Smooth muscle cell of the coronary artery (primary cell): ENCODE results near the gene KRTAP9-7. TPM values are rescaled to one million over a fixed set of nuclear protein-coding genes. Genes with fewer than 3 reads are reported as not detected.

Experiments
- total RNA-seq: library from RNA; depleted of rRNA; stranded (reverse); fragments of >200 nt; gene quantifications from 2 replicates; pipeline ENCODE4 v1.2.3, GENCODE V29; 2014; ENCODE audit warnings: low replicate concordance

Gene KRTAP9-7, protein sequence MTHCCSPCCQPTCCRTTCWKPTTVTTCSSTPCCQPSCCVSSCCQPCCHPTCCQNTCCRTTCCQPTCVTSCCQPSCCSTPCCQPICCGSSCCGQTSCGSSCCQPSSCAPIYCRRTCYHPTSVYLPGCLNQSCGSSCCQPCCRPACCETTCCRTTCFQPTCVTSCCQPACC
- not detected in 2 replicates for total RNA-seq

DNA sequence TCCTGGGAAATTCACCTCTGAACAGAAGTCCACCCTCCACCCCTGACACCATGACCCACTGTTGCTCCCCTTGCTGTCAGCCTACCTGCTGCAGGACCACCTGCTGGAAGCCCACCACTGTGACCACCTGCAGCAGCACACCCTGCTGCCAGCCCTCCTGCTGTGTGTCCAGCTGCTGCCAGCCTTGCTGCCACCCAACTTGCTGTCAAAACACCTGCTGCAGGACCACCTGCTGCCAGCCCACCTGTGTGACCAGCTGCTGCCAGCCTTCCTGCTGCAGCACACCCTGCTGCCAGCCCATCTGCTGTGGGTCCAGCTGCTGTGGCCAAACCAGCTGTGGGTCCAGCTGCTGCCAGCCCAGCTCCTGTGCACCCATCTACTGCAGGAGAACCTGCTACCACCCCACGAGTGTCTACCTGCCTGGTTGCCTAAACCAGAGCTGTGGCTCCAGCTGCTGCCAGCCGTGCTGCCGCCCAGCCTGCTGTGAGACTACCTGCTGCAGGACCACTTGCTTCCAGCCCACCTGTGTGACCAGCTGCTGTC is at the start of gene KRTAP9-7:
TSS of gene KRTAP9-7 (plus strand) at position 51 of the 543 bp plus-strand sequence. CDS start at position 51, 0 bp downstream.

DNA sequence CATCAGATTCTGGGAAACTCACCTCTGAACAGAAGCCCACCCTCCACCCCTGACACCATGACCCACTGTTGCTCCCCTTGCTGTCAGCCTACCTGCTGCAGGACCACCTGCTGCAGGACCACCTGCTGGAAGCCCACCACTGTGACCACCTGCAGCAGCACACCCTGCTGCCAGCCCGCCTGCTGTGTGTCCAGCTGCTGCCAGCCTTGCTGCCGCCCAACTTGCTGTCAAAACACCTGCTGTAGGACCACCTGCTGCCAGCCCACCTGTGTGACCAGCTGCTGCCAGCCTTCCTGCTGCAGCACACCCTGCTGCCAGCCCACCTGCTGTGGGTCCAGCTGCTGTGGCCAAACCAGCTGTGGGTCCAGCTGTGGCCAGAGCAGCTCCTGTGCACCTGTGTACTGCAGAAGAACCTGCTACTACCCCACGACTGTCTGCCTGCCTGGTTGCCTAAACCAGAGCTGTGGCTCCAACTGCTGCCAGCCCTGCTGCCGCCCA is 48.9 kb upstream of the KRTAP9-7 start, which contains the start of gene KRTAP9-2:
TSS of gene KRTAP9-2 (plus strand) at position 51 of the 498 bp plus-strand sequence. CDS start at position 58, 7 bp downstream.

DNA sequence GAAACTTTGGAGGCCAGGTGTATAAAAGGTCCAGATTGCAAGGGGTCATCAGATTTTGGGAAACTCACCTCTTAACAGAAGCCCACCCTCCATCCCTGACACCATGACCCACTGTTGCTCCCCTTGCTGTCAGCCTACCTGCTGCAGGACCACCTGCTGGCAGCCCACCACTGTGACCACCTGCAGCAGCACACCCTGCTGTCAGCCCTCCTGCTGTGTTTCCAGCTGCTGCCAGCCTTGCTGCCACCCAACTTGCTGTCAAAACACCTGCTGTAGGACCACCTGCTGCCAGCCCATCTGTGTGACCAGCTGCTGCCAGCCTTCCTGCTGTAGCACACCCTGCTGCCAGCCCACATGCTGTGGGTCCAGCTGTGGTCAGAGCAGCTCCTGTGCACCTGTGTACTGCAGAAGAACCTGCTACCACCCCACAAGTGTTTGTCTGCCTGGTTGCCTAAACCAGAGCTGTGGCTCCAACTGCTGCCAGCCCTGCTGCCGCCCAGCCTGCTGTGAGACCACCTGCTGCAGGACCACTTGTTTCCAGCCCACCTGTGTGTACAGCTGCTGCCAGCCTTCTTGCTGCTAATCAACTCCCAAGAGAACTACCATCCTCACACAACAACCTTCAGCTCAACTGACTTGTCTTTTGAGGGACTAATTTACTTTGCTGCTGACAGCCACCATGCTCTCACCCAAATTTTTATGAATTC is 42.9 kb upstream of the KRTAP9-7 start, which contains the start of gene KRTAP9-3:
TSS of gene KRTAP9-3 (plus strand) at position 51 of the 707 bp plus-strand sequence. CDS start at position 104, 53 bp downstream.

DNA sequence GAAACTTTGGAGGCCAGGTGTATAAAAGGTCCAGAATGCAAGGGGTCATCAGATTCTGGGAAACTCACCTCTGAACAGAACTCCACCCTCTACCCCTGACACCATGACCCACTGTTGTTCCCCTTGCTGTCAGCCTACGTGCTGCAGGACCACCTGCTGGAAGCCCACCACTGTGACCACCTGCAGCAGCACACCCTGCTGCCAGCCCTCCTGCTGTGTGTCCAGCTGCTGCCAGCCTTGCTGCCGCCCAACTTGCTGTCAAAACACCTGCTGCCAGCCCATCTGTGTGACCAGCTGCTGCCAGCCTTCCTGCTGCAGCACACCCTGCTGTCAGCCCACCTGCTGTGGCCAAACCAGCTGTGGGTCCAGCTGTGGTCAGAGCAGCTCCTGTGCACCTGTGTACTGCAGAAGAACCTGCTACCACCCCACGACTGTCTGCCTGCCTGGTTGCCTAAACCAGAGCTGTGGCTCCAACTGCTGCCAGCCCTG is 37.5 kb upstream of the KRTAP9-7 start, which contains the start of gene KRTAP9-8:
TSS of gene KRTAP9-8 (plus strand) at position 51 of the 489 bp plus-strand sequence. CDS start at position 104, 53 bp downstream.

DNA sequence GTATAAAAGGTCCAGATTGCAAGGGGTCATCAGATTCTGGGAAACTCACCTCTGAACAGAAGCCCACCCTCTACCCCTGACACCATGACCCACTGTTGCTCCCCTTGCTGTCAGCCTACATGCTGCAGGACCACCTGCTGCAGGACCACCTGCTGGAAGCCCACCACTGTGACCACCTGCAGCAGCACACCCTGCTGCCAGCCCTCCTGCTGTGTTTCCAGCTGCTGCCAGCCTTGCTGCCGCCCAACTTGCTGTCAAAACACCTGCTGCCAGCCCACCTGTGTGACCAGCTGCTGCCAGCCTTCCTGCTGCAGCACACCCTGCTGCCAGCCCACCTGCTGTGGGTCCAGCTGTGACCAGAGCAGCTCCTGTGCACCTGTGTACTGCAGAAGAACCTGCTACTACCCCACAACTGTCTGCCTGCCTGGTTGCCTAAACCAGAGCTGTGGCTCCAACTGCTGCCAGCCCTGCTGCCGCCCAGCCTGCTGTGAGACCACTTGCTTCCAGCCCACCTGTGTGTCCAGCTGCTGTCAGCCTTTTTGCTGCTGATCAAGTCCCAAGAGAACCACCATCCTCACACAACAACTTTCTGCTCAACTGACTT is 25.8 kb upstream of the KRTAP9-7 start, which contains the start of gene KRTAP9-4:
TSS of gene KRTAP9-4 (plus strand) at position 51 of the 604 bp plus-strand sequence. CDS start at position 85, 34 bp downstream.

DNA sequence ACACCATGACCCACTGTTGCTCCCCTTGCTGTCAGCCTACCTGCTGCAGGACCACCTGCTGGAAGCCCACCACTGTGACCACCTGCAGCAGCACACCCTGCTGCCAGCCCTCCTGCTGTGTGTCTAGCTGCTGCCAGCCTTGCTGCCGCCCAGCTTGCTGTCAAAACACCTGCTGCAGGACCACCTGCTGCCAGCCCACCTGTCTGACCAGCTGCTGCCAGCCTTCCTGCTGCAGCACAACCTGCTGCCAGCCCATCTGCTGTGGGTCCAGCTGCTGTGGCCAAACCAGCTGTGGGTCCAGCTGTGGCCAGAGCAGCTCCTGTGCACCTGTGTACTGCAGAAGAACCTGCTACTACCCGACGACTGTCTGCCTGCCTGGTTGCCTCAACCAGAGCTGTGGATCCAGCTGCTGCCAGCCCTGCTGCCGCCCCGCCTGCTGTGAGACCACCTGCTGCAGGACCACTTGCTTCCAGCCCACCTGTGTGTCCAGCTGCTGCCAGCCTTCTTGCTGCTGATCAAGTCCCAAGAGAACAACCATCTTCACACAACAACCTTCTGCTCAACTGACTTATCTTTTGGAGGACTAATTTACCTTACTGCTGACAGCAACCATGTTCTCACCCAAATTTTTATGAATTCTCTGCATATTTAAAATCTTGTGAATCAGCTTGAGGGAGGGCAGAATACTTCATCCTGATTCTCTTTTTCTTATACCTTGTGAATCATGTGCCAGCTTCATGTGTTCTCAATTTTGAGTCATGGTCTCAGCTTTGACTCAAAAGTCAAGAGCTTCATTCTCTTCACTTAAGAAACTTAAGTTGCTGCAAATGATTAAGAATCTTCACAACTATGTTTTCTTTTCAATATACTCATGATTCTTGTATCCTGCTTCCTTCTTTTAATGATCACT is 19.9 kb upstream of the KRTAP9-7 start, which contains the start of gene KRTAP9-9:
TSS of gene KRTAP9-9 (plus strand) at position 4 of the 910 bp plus-strand sequence.

DNA sequence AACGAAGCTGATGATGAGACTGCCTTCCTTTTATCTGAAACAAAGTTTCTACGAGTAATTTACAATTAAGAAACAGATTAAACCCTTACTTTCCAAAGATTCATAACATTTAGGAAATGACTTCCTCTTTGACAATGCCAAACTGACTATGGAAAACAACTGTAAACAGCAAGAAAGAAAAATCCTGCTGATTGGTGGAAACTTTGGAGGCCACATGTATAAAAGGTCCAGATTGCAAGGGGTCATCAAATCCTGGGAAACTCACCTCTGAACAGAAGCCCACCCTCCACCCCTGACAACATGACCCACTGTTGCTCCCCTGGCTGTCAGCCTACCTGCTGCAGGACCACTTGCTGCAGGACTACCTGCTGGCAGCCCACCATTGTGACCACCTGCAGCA is 10.4 kb upstream of the KRTAP9-7 start, which contains the start of gene KRTAP9-6:
TSS of gene KRTAP9-6 (plus strand) at position 301 of the 400 bp plus-strand sequence. CDS start at position 301, 0 bp downstream.

DNA sequence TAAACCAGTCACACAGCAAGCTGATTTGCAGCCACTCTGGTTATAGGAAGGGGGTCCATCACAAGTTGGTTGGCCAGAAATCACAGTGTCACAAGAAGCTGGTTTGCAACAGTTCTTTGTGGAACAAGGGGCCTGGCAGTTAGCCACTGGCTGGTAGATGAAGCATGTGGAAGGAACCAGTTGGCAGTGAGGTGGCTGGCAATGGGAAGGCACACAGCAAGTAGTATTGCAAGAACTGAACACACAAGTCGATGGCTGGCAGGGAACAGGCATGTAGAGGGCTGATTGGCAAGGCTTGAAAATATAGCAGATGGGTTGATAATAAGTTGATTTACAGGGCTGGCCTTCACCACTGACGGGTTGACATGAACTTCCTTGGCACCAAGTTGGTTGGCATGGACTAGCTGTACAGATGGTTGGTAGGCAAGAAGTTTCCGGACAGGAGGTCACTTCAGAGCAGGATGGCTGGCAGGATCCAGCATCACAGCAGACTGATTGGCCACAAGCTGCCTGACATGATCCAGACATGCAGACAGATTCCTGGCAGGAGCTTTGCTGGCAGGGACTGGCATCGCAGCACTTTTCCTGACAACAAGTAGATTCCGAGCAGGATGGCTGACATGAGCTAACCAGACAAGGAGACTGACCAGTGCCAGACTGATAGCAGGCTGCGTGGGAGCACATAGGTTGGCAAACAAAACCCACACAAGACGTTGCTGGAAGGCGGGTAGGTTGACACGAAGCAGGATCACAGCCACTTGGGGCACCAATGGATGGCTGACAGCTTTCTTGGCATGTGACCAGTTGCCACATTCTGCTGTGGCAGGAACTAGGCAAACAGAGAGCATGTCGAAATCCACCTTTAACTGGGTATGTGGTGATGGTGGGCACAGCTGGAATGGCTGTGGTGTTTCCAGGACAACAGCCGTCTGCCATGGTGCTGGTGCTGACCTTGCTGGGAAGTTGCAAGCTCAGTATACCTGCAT is 26.7 kb downstream of the KRTAP9-7 start, which contains the start of gene KRTAP29-1:
TSS of gene KRTAP29-1 (minus strand) at position 936 of the 986 bp plus-strand sequence. CDS start at position 936, 0 bp downstream.

DNA sequence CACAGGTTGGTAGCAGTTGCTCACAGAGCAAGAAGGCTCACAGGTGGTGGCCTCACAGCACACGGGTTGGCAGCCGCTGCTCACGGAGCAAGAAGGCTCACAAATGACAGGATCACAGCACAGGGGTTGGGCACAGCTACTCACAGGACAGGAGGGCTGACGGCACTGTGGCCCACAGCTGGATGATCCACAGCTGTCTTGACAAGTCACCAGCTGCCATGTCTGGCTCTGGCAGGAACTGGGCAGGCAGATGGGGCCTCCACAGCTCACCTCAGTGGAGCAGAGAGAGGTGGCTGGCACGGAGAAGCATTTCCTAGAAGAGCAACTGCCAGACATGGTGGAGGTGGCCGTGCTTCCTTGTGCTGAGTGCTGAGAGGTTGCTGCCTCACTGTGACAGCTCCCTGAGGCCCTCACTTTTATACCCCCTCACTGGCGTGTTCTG is 33.4 kb downstream of the KRTAP9-7 start, which contains the start of gene KRTAP16-1:
TSS of gene KRTAP16-1 (minus strand) at position 392 of the 442 bp plus-strand sequence. CDS start at position 336, 56 bp downstream.

DNA sequence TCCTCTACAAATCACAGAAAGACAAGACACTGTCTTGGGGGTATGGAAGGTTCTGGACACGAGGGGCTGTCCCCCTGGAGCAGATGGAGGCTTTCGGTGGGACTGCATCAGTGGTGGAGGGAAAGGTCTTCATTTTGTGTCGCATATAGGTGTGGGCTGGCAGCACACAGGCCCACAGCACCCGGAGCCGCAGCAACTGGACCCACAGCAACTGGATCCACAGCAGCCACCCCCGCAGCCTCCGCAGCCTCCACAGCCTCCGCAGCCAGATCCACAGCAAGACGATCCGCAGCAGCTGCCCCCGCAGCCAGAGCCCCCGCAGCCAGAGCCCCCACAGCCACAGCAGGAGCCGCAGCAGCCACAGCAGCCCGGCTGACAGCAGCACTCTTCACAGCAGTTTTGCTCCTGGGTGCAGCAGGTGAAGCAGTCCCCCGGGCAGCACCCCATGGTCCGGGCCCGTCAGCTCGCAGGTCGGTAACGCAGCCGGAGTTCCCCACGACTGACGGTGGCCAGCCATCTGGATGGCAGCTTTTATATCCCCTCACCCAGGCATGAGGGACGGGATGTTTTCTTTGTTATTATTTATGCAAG is 39.8 kb downstream of the KRTAP9-7 start, which contains the start of gene KRTAP17-1:
TSS of gene KRTAP17-1 (minus strand) at position 507 of the 591 bp plus-strand sequence. CDS start at position 447, 60 bp downstream.

Other genes starting within 250 kb of the KRTAP9-7 start
- gene KRTAP1-5, start 248.5 kb upstream of the KRTAP9-7 start, total RNA-seq = not detected in 2 replicates
- gene KRTAP1-4, start 245.5 kb upstream of the KRTAP9-7 start, total RNA-seq = not detected in 2 replicates
- gene KRTAP1-3, start 240.8 kb upstream of the KRTAP9-7 start, total RNA-seq = not detected in 2 replicates
- gene KRTAP1-1, start 234.2 kb upstream of the KRTAP9-7 start, total RNA-seq = not detected in 2 replicates
- not detected in 2 replicates for gene KRTAP2-1, start 228.4 kb upstream of the KRTAP9-7 start, total RNA-seq
- not detected in 2 replicates for gene KRTAP2-2, start 220.5 kb upstream of the KRTAP9-7 start, total RNA-seq
- gene KRTAP2-3, start 215.6 kb upstream of the KRTAP9-7 start, total RNA-seq = not detected in 2 replicates
- not detected in 2 replicates for gene KRTAP2-4, start 209.8 kb upstream of the KRTAP9-7 start, total RNA-seq
- not detected in 2 replicates for gene KRTAP4-7, start 191.5 kb upstream of the KRTAP9-7 start, total RNA-seq
- gene KRTAP4-8, start 177.6 kb upstream of the KRTAP9-7 start, total RNA-seq = not detected in 2 replicates
- not detected in 2 replicates for gene KRTAP4-16, start 173.5 kb upstream of the KRTAP9-7 start, total RNA-seq
- not detected in 2 replicates for gene KRTAP4-9, start 170.3 kb upstream of the KRTAP9-7 start, total RNA-seq
- gene KRTAP4-11, start 157.3 kb upstream of the KRTAP9-7 start, total RNA-seq = not detected in 2 replicates
- gene KRTAP4-12, start 151.5 kb upstream of the KRTAP9-7 start, total RNA-seq = not detected in 2 replicates
- not detected in 2 replicates for gene KRTAP4-6, start 135.2 kb upstream of the KRTAP9-7 start, total RNA-seq
- not detected in 2 replicates for gene KRTAP4-5, start 125.9 kb upstream of the KRTAP9-7 start, total RNA-seq
- gene KRTAP4-4, start 115.0 kb upstream of the KRTAP9-7 start, total RNA-seq = not detected in 2 replicates
- not detected in 2 replicates for gene KRTAP4-3, start 107.5 kb upstream of the KRTAP9-7 start, total RNA-seq
- not detected in 2 replicates for gene KRTAP4-2, start 97.5 kb upstream of the KRTAP9-7 start, total RNA-seq
- gene KRTAP4-1, start 90.8 kb upstream of the KRTAP9-7 start, total RNA-seq = not detected in 2 replicates
- gene KRTAP9-1, start 85.8 kb upstream of the KRTAP9-7 start, total RNA-seq = not detected in 2 replicates
- not detected in 2 replicates for gene KRTAP9-2, start 49.0 kb upstream of the KRTAP9-7 start, total RNA-seq
- gene KRTAP9-3, start 43.2 kb upstream of the KRTAP9-7 start, total RNA-seq = not detected in 2 replicates
- gene KRTAP9-8, start 37.7 kb upstream of the KRTAP9-7 start, total RNA-seq = not detected in 2 replicates
- gene KRTAP9-4, start 26.0 kb upstream of the KRTAP9-7 start, total RNA-seq = not detected in 2 replicates
- not detected in 2 replicates for gene KRTAP9-9, start 20.3 kb upstream of the KRTAP9-7 start, total RNA-seq
- gene KRTAP9-6, start 10.3 kb upstream of the KRTAP9-7 start, total RNA-seq = not detected in 2 replicates
- not detected in 2 replicates for gene KRTAP29-1, start 27.2 kb downstream of the KRTAP9-7 start, total RNA-seq
- not detected in 2 replicates for gene KRTAP16-1, start 33.6 kb downstream of the KRTAP9-7 start, total RNA-seq
- not detected in 2 replicates for gene KRTAP17-1, start 40.0 kb downstream of the KRTAP9-7 start, total RNA-seq
- gene KRT33A, start 75.1 kb downstream of the KRTAP9-7 start, total RNA-seq = not detected in 2 replicates
- gene KRT33B, start 94.1 kb downstream of the KRTAP9-7 start, total RNA-seq = not detected in 2 replicates
- under 0.01 TPM in 1 of 2 replicates, not detected in the other for gene KRT34, start 106.6 kb downstream of the KRTAP9-7 start, total RNA-seq
- gene KRT31, start 121.9 kb downstream of the KRTAP9-7 start, total RNA-seq = not detected in 2 replicates
- gene KRT37, start 148.9 kb downstream of the KRTAP9-7 start, total RNA-seq = not detected in 2 replicates
- under 0.01 TPM in 1 of 2 replicates, not detected in the other for gene KRT38, start 165.3 kb downstream of the KRTAP9-7 start, total RNA-seq
- not detected in 2 replicates for gene KRT32, start 191.7 kb downstream of the KRTAP9-7 start, total RNA-seq
- gene KRT35, start 205.5 kb downstream of the KRTAP9-7 start, total RNA-seq = not detected in 2 replicates
- gene KRT36, start 214.2 kb downstream of the KRTAP9-7 start, total RNA-seq = 0.08 and 0.12 TPM in 2 replicates
- not detected in 2 replicates for gene KRT13, start 229.9 kb downstream of the KRTAP9-7 start, total RNA-seq
- gene KRT15, start 243.2 kb downstream of the KRTAP9-7 start, total RNA-seq = 0.35 and 0.90 TPM in 2 replicates